DOHH2 (cell line): Measurements from ENCODE around the gene IRF4.

Source experiments
- CTCF ChIP-seq: fragments of 200-600 bp; sonication (generic); IDR thresholded peaks from one replicate; pipeline ENCODE4 v1.5.1; 2014; ENCODE audit warnings: antibody characterized with exemption, mild to moderate bottlenecking, low read depth, low read length; ENCODE audit not compliant: poor library complexity, severe bottlenecking
- EZH2phosphoT487 ChIP-seq: fragments of 200-600 bp; sonication (generic); IDR thresholded peaks from 2 replicates; pipeline ENCODE4 v1.6.1; 2017; ENCODE audit warnings: borderline replicate concordance, mild to moderate bottlenecking, antibody characterized with exemption, low read length, moderate library complexity, mixed read lengths

- TF ChIP-seq CTCF, result no peak
- no peak for TF ChIP-seq EZH2phosphoT487
Measured at GRCh38 chr6:360349-360748, 31.2 kb upstream of the IRF4 start.
